HCT116 (cell line): Measurements from ENCODE around the gene STAT4. TPM values are rescaled to one million over a fixed set of nuclear protein-coding genes. Genes with fewer than 3 reads are reported as not detected.

Experiments
- ATAC-seq: fragments of 200-7000 bp; cut with Tn5 transposase; 2 replicates; pipeline ENCODE4 v1.9.1; 2020; ENCODE audit warnings: mild to moderate bottlenecking, moderate library complexity
- BruUV-seq: library from RNA; stranded (reverse); fragments of 400-500 nt; replicated peaks from 2 replicates; lab custom pipeline; 2021; lab: Mats Ljungman, UMichigan
- CTCF ChIA-PET: fragments of 300-600 bp; sonication (Branson Sonifier 250); formaldehyde crosslinking; loops from one replicate; lab custom pipeline; 2021; ENCODE audit warnings: antibody characterized with exemption; lab: Charles Lee
- POLR2A ChIA-PET: fragments of 300-600, 350-600 bp; sonication (Branson Sonifier 250); formaldehyde crosslinking; loops from one replicate; lab custom pipeline; 2021; ENCODE audit warnings: antibody characterized with exemption; lab: Charles Lee
- RAD21 ChIA-PET, 2 experiments: fragments of 300-600 bp; sonication (Branson Sonifier 250); formaldehyde crosslinking; loops; one replicate each; lab custom pipeline; 2023; ENCODE audit warnings: low total read pairs in 2 of 2; ENCODE audit not compliant: uncharacterized antibody in 2 of 2, unreplicated experiment in 2 of 2, low non-redundant PET in 1 of 2; lab: Charles Lee
- DNase-seq: peaks from one replicate; pipeline ENCODE4 v3.0.0-alpha.2; 2010; ENCODE audit warnings: low read depth, low spot score
- H2AFZ ChIP-seq: fragments of 200-600 bp; shearing (Covaris generic), sonication (generic); 2 replicates; pipeline ENCODE4 v1.6.1; 2017; ENCODE audit warnings: low read depth, mixed run types, mixed read lengths, antibody characterized with exemption, low read length; ENCODE audit not compliant: poor library complexity, severe bottlenecking
- H3K27ac ChIP-seq: 2 replicates; pipeline ENCODE4 v1.5.1; 2012; ENCODE audit warnings: low read depth, low read length
- H3K27me3 ChIP-seq: fragments of 200-600 bp; sonication (generic); 2 replicates; pipeline ENCODE4 v1.6.1; 2016; ENCODE audit warnings: mixed run types, low read length, mixed read lengths; ENCODE audit not compliant: insufficient read depth
- H3K36me3 ChIP-seq, 2 experiments: fragments of 200-500 bp in 1 of 2; fragments of 200-600 bp in 1 of 2; sonication (Bioruptor generic) in 1 of 2; sonication (generic) in 1 of 2; 2 replicates each; pipeline versions ENCODE4 v1.5.1 to v1.6.1; 2014 to 2016; ENCODE audit warnings: low read length in 2 of 2, inconsistent platforms in 1 of 2, mixed read lengths in 1 of 2, mixed run types in 1 of 2; ENCODE audit not compliant: insufficient read depth in 2 of 2, control insufficient read depth in 1 of 2
- H3K4me1 ChIP-seq, 2 experiments: fragments of 200-600 bp in 1 of 2; sonication (generic) in 1 of 2; 2 replicates each; pipeline versions ENCODE4 v1.5.1 to v1.6.1; 2012 to 2017; ENCODE audit warnings: low read length in 2 of 2, inconsistent platforms in 1 of 2, mild to moderate bottlenecking in 1 of 2, mixed read lengths in 1 of 2, mixed run types in 1 of 2, moderate library complexity in 1 of 2; ENCODE audit not compliant: insufficient read depth in 2 of 2, control insufficient read depth in 1 of 2
- H3K4me2 ChIP-seq: fragments of 200-600 bp; sonication (generic); 2 replicates; pipeline ENCODE4 v1.6.1; 2017; ENCODE audit warnings: mixed run types, low read length, mixed read lengths
- H3K4me3 ChIP-seq, 2 experiments: fragments of 200-600 bp in 1 of 2; sonication (generic) in 1 of 2; replicated peaks in 1 of 2; 2 replicates each; pipeline ENCODE4 v1.5.1; 2011 to 2016; ENCODE audit warnings: low read length in 2 of 2, control low read depth in 1 of 2, low read depth in 1 of 2, mild to moderate bottlenecking in 1 of 2, mixed read lengths in 1 of 2, mixed run types in 1 of 2
- H3K79me2 ChIP-seq: fragments of 200-600 bp; sonication (generic); 2 replicates; pipeline ENCODE4 v1.6.1; 2017; ENCODE audit warnings: mild to moderate bottlenecking, mixed run types, low read length, moderate library complexity, mixed read lengths; ENCODE audit not compliant: insufficient read depth
- H3K9ac ChIP-seq: fragments of 200-600 bp; sonication (generic); 2 replicates; pipeline ENCODE4 v1.6.1; 2016; ENCODE audit warnings: low read length, mixed read lengths
- H3K9me2 ChIP-seq: fragments of 200-600 bp; sonication (generic), shearing (Covaris generic); 2 replicates; pipeline ENCODE4 v1.6.1; 2017; ENCODE audit warnings: mixed run types, mild to moderate bottlenecking, moderate library complexity; ENCODE audit not compliant: insufficient read depth
- H3K9me3 ChIP-seq, 2 experiments: fragments of 200-500 bp in 1 of 2; fragments of 200-600 bp in 1 of 2; sonication (Bioruptor generic) in 1 of 2; sonication (generic) in 1 of 2; 2 replicates each; pipeline ENCODE4 v1.6.1; 2014 to 2017; ENCODE audit warnings: low read length in 2 of 2, mixed read lengths in 2 of 2, inconsistent platforms in 1 of 2, low read depth in 1 of 2, mild to moderate bottlenecking in 1 of 2, mixed run types in 1 of 2, moderate library complexity in 1 of 2; ENCODE audit not compliant: control insufficient read depth in 1 of 2, insufficient read depth in 1 of 2
- H4K20me1 ChIP-seq: fragments of 200-600 bp; sonication (generic), shearing (Covaris generic); 2 replicates; pipeline ENCODE4 v1.6.1; 2017; ENCODE audit warnings: mixed run types, mild to moderate bottlenecking, moderate library complexity; ENCODE audit not compliant: insufficient read depth
- CEBPB ChIP-seq: IDR thresholded peaks from 2 replicates; pipeline ENCODE4 v1.6.1; 2012; ENCODE audit warnings: low read depth
- EGR1 ChIP-seq: IDR thresholded peaks from 2 replicates; pipeline ENCODE4 v1.6.1; 2012; ENCODE audit warnings: low read depth
- ELF1 ChIP-seq: IDR thresholded peaks from 2 replicates; pipeline ENCODE4 v1.6.1; 2012; ENCODE audit warnings: low read depth, borderline replicate concordance
- EZH2 ChIP-seq: fragments of 200-600 bp; sonication (generic); IDR thresholded peaks from 2 replicates; pipeline ENCODE4 v1.6.1; 2017; ENCODE audit warnings: antibody characterized with exemption, mixed run types
- JUND ChIP-seq: IDR thresholded peaks from 2 replicates; pipeline ENCODE4 v1.6.1; 2012
- POLR2A ChIP-seq: IDR thresholded peaks from 2 replicates; pipeline ENCODE4 v1.7.0; 2011; ENCODE audit warnings: borderline replicate concordance; ENCODE audit not compliant: insufficient read depth, insufficient read length; ENCODE audit errors: extremely low read depth
- POLR2AphosphoS5 ChIP-seq: IDR thresholded peaks from 2 replicates; pipeline ENCODE4 v1.6.1; 2011; ENCODE audit warnings: mild to moderate bottlenecking, low read depth, low read length, moderate library complexity
- RAD21 ChIP-seq: IDR thresholded peaks from 2 replicates; pipeline ENCODE4 v1.6.1; 2012; ENCODE audit warnings: low read depth, mild to moderate bottlenecking
- SIN3A ChIP-seq: IDR thresholded peaks from 2 replicates; pipeline ENCODE4 v1.6.1; 2012; ENCODE audit warnings: low read depth
- SRF ChIP-seq: IDR thresholded peaks from 2 replicates; pipeline ENCODE4 v1.6.1; 2012; ENCODE audit warnings: low read depth
- TCF7L2 ChIP-seq: IDR thresholded peaks from 2 replicates; pipeline ENCODE4 v1.7.0; 2011; ENCODE audit warnings: borderline replicate concordance, inconsistent platforms; ENCODE audit not compliant: insufficient read depth, insufficient read length; ENCODE audit errors: extremely low read depth
- intact Hi-C: fragments of 100-400 bp; cut with micrococcal nuclease; formaldehyde crosslinking; loops from 2 replicates; pipeline ENCODE4 v1.10.0; 2022
- total RNA-seq: library from RNA; stranded (reverse); gene quantifications from one replicate; pipeline ENCODE4 v1.2.1, GENCODE V29; 2021; ENCODE audit not compliant: unreplicated experiment
- TF ChIP-seq, protein P1 (sequence below): IDR thresholded peaks from 2 replicates; pipeline ENCODE4 v1.6.1; 2012
- TF ChIP-seq, protein P2 (sequence below): IDR thresholded peaks from 2 replicates; pipeline ENCODE4 v1.6.1; 2012; ENCODE audit warnings: low read depth
- TF ChIP-seq, protein P3 (sequence below), 3 experiments: fragments of 200-600 bp in 1 of 3; sonication (generic) in 1 of 3; IDR thresholded peaks in 2 of 3; conservative IDR thresholded peaks in 1 of 3; 2 replicates each; pipeline ENCODE4 v1.5.1; 2012 to 2017; ENCODE audit warnings: low read depth in 2 of 3, low read length in 2 of 3, antibody characterized with exemption in 1 of 3, borderline replicate concordance in 1 of 3, control low read depth in 1 of 3, mild to moderate bottlenecking in 1 of 3, mixed read lengths in 1 of 3, mixed run types in 1 of 3, moderate library complexity in 1 of 3; ENCODE audit not compliant: insufficient read depth in 1 of 3

The STAT4 gene
- total RNA-seq, 1 experiment from 2014 or later, result 2.0 TPM

DNA sequence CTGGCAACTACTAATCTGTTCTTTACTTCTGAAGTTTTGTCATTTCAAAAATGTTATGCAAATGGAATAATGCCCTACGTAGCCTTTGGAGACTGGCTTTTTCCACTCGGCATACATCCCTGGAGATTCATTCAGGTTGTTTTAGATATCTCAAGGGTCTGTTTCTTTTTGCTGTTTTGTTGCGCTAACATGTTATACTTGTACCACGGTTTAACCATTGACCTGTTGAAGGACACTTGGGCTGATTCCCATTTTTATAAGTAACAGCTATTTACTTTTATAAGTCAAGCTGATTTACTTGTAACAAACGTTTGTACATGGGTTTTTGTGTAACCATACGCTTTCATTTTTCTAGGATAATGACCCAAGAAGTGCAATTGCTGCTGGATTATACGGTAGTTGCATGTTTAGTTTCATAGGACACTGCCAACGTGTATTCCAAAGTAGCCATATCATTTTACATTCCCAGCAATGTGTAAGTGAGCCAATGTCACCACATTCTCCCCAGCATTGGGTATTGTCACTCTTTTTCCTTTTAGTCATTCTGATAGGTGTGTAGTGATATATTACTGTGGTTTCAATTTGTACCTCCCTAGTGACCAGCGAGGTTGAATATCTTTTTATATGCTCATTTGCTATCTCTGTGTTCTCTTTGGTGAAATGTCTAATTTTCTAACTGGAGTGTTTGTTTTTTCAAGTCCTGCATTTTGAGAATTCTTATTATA lies 36.5 kb upstream of the STAT4 start:
- H3K4me1 ChIP-seq, result peaks cover 0 to 5% of the 10 kb centered on the region in 2 experiments; a peak in 1 of 4 replicates
- H3K9ac ChIP-seq, result no peak overlapping the region
- no peaks in the 10 kb centered on the region for H4K20me1 ChIP-seq
- H2AFZ ChIP-seq, result no peak overlapping the region
- no TSS peak for BruUV-seq
- TF ChIP-seq EGR1, result no peak
- TF ChIP-seq POLR2A, result no peak
- no peak for TF ChIP-seq CEBPB
- TF ChIP-seq EZH2, result no peak
- no peak for TF ChIP-seq ELF1
- no peak for TF ChIP-seq TCF7L2
- TF ChIP-seq, protein P1, sequence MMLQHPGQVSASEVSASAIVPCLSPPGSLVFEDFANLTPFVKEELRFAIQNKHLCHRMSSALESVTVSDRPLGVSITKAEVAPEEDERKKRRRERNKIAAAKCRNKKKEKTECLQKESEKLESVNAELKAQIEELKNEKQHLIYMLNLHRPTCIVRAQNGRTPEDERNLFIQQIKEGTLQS, result no peak
- no peak for TF ChIP-seq RAD21
- intact Hi-C loops, result no loop called here
- no peak for DNase-seq
- no peaks in the 10 kb centered on the region for H3K36me3 ChIP-seq
- no peak overlapping the region for H3K4me2 ChIP-seq
- ChIA-PET CTCF (no interaction called here), POLR2A (no interaction called here), RAD21 (no interaction called here)
- H3K9me2 ChIP-seq, result no peaks in the 10 kb centered on the region
- H3K27me3 ChIP-seq, result no peaks in the 10 kb centered on the region
- no peak for ATAC-seq
- no peaks in the 10 kb centered on the region for H3K9me3 ChIP-seq
- no peaks in the 10 kb centered on the region for H3K79me2 ChIP-seq
- no peak overlapping the region for H3K4me3 ChIP-seq
- H3K27ac ChIP-seq, result no peak overlapping the region

DNA sequence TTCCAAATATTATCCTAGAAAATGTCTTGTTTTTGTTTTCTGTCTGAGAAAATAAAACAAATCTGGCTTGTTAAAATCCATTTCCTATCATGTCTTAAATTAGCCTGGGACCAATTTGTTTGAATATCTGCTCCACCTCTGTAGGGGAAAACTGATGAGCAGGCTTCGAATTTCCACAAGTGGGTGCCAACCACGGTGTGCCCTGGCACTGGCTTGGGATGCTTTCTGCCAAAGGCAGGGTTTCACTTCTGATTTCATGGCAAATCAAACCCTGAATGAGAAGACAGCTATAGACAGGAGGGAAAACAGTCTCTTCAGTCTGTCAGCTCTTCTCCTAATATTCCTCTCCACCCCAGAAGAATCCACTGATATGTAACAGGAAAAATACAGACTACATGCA lies 33.7 kb upstream of the STAT4 start:
- Histone ChIP-seq H3K9me3 (no peaks in the 10 kb centered on the region), H3K4me1 (peaks cover 0 to 12% of the 10 kb centered on the region in 2 experiments; a peak in 2 of 4 replicates), H3K4me3 (no peak overlapping the region), H4K20me1 (no peaks in the 10 kb centered on the region), H3K9ac (no peak overlapping the region), H2AFZ (no peak overlapping the region), H3K9me2 (no peaks in the 10 kb centered on the region), H3K4me2 (no peak overlapping the region), H3K79me2 (no peaks in the 10 kb centered on the region), H3K27ac (no peak overlapping the region), H3K36me3 (no peaks in the 10 kb centered on the region), H3K27me3 (no peaks in the 10 kb centered on the region)
- DNase-seq, result no peak
- no TSS peak for BruUV-seq
- ChIA-PET CTCF (no interaction called here), POLR2A (no interaction called here), RAD21 (no interaction called here)
- no peak for ATAC-seq
- intact Hi-C loops, result no loop called here
- TF ChIP-seq, protein P2, sequence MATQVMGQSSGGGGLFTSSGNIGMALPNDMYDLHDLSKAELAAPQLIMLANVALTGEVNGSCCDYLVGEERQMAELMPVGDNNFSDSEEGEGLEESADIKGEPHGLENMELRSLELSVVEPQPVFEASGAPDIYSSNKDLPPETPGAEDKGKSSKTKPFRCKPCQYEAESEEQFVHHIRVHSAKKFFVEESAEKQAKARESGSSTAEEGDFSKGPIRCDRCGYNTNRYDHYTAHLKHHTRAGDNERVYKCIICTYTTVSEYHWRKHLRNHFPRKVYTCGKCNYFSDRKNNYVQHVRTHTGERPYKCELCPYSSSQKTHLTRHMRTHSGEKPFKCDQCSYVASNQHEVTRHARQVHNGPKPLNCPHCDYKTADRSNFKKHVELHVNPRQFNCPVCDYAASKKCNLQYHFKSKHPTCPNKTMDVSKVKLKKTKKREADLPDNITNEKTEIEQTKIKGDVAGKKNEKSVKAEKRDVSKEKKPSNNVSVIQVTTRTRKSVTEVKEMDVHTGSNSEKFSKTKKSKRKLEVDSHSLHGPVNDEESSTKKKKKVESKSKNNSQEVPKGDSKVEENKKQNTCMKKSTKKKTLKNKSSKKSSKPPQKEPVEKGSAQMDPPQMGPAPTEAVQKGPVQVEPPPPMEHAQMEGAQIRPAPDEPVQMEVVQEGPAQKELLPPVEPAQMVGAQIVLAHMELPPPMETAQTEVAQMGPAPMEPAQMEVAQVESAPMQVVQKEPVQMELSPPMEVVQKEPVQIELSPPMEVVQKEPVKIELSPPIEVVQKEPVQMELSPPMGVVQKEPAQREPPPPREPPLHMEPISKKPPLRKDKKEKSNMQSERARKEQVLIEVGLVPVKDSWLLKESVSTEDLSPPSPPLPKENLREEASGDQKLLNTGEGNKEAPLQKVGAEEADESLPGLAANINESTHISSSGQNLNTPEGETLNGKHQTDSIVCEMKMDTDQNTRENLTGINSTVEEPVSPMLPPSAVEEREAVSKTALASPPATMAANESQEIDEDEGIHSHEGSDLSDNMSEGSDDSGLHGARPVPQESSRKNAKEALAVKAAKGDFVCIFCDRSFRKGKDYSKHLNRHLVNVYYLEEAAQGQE, result no peak
- no peak for TF ChIP-seq SIN3A
- no peak for TF ChIP-seq POLR2A
- no peak for TF ChIP-seq SRF
- TF ChIP-seq EZH2, result no peak
- no peak for TF ChIP-seq RAD21
- no peak for TF ChIP-seq TCF7L2
- TF ChIP-seq CEBPB, result no peak
- TF ChIP-seq EGR1, result no peak
- no peak for TF ChIP-seq POLR2AphosphoS5
- TF ChIP-seq, protein P1, result no peak
- no peak for TF ChIP-seq JUND
- TF ChIP-seq, protein P3, sequence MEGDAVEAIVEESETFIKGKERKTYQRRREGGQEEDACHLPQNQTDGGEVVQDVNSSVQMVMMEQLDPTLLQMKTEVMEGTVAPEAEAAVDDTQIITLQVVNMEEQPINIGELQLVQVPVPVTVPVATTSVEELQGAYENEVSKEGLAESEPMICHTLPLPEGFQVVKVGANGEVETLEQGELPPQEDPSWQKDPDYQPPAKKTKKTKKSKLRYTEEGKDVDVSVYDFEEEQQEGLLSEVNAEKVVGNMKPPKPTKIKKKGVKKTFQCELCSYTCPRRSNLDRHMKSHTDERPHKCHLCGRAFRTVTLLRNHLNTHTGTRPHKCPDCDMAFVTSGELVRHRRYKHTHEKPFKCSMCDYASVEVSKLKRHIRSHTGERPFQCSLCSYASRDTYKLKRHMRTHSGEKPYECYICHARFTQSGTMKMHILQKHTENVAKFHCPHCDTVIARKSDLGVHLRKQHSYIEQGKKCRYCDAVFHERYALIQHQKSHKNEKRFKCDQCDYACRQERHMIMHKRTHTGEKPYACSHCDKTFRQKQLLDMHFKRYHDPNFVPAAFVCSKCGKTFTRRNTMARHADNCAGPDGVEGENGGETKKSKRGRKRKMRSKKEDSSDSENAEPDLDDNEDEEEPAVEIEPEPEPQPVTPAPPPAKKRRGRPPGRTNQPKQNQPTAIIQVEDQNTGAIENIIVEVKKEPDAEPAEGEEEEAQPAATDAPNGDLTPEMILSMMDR (IDR thresholded peaks at IDR 0.05 in 2 of 3, conservative IDR thresholded peaks at IDR 0.05 in 1 of 3; ENCODE audit: borderline replicate concordance in 1 of 3, insufficient read depth in 1 of 3, low read depth in 2 of 3, low read length in 2 of 3), result no peak
